ENCODE results near the gene ZPBP.

DNA sequence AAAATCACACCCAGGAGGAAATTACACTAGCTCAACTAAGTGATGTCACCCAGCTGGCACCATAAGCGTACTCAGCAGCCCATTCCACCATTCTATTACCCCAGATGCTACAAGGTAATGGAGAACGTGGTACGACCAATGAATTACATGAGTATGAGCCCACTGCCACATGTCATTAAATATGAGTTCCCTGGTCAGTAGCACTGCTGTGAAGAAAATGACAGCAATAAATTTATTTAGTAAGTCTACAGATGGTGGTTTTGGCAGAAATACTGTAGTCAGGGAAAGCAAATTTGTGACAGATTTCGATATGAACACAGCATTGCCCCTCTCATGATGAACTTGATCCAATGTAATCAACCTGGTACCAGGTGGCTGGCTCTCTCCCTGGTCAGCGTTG, 165.4 kb downstream of the ZPBP start:
- TF ChIP-seq, protein P1, sequence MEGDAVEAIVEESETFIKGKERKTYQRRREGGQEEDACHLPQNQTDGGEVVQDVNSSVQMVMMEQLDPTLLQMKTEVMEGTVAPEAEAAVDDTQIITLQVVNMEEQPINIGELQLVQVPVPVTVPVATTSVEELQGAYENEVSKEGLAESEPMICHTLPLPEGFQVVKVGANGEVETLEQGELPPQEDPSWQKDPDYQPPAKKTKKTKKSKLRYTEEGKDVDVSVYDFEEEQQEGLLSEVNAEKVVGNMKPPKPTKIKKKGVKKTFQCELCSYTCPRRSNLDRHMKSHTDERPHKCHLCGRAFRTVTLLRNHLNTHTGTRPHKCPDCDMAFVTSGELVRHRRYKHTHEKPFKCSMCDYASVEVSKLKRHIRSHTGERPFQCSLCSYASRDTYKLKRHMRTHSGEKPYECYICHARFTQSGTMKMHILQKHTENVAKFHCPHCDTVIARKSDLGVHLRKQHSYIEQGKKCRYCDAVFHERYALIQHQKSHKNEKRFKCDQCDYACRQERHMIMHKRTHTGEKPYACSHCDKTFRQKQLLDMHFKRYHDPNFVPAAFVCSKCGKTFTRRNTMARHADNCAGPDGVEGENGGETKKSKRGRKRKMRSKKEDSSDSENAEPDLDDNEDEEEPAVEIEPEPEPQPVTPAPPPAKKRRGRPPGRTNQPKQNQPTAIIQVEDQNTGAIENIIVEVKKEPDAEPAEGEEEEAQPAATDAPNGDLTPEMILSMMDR (IDR thresholded peaks at IDR 0.05; ENCODE audit: low read depth, low read length), result no peak
- no peak for TF ChIP-seq EZH2phosphoT487 (IDR thresholded peaks at IDR 0.05; ENCODE audit: low read depth)

Measured in OCI-LY3 (cell line).